IMR-90 (cell line): ENCODE data around the gene ZSCAN5B. TPM values are rescaled to one million over a fixed set of nuclear protein-coding genes. Genes with fewer than 3 reads are reported as not detected.

Experiments used
- ATAC-seq: fragments of 200-7000 bp; cut with Tn5 transposase; 2 replicates; pipeline ENCODE4 v1.9.1; 2020; ENCODE audit warnings: low read depth, mild to moderate bottlenecking, moderate library complexity
- BruUV-seq: library from RNA; stranded (reverse); fragments of 400-500 nt; replicated peaks from 2 replicates; lab custom pipeline; 2021; lab: Mats Ljungman, UMichigan
- CTCF ChIA-PET: fragments of 300-600 bp; formaldehyde crosslinking; extraction: SDS; loops from one replicate; lab custom pipeline; 2021; ENCODE audit warnings: antibody characterized with exemption; lab: Yijun Ruan, JAX
- POLR2A ChIA-PET: fragments of 300-600 bp; sonication (Branson Sonifier 250); formaldehyde crosslinking; loops from one replicate; lab custom pipeline; 2022; ENCODE audit warnings: antibody characterized with exemption; ENCODE audit not compliant: unreplicated experiment; lab: Charles Lee
- DNase-seq: peaks from one replicate; pipeline ENCODE4 v3.0.0; 2013
- H2AFZ ChIP-seq: replicated peaks from 2 replicates; pipeline ENCODE3; 2013; ENCODE audit warnings: low read length, mild to moderate bottlenecking; ENCODE audit not compliant: poor library complexity
- H2AK5ac ChIP-seq: 2 replicates; pipeline ENCODE4 v1.6.1; 2013; ENCODE audit warnings: low read depth, low read length, inconsistent platforms
- H2AK9ac ChIP-seq: replicated peaks from 2 replicates; pipeline ENCODE3; 2013; ENCODE audit warnings: mild to moderate bottlenecking, low read depth, low read length, moderate library complexity; ENCODE audit not compliant: poor library complexity
- H2BK120ac ChIP-seq: 2 replicates; pipeline ENCODE4 v1.6.1; 2013; ENCODE audit warnings: low read depth, low read length, inconsistent platforms
- H2BK15ac ChIP-seq: 3 replicates; pipeline ENCODE4 v1.6.1; 2013; ENCODE audit warnings: low read depth, low read length, inconsistent platforms
- H2BK20ac ChIP-seq: 2 replicates; pipeline ENCODE4 v1.6.1; 2013; ENCODE audit warnings: low read depth, mild to moderate bottlenecking, inconsistent platforms, low read length, moderate library complexity
- H2BK5ac ChIP-seq: 2 replicates; pipeline ENCODE4 v1.6.1; 2013; ENCODE audit warnings: mild to moderate bottlenecking, low read depth, low read length, inconsistent platforms; ENCODE audit not compliant: poor library complexity, severe bottlenecking
- H3K14ac ChIP-seq: replicated peaks from 2 replicates; pipeline ENCODE4 v1.6.1; 2013; ENCODE audit warnings: low read depth, low read length, inconsistent platforms
- H3K18ac ChIP-seq: 2 replicates; pipeline ENCODE4 v1.6.1; 2013; ENCODE audit warnings: low read depth, low read length, control low read depth
- H3K23ac ChIP-seq: 2 replicates; pipeline ENCODE4 v1.6.1; 2013; ENCODE audit warnings: low read depth, low read length, inconsistent platforms
- H3K27ac ChIP-seq: 2 replicates; pipeline ENCODE4 v1.5.1; 2013; ENCODE audit warnings: mild to moderate bottlenecking, control low read depth, low read length; ENCODE audit not compliant: insufficient read depth
- H3K27me3 ChIP-seq: 2 replicates; pipeline ENCODE4 v1.6.1; 2013; ENCODE audit warnings: low read length; ENCODE audit not compliant: control insufficient read depth, insufficient read depth
- H3K36me3 ChIP-seq: 2 replicates; pipeline ENCODE4 v1.6.1; 2013; ENCODE audit warnings: low read length, mixed read lengths; ENCODE audit not compliant: control insufficient read depth, insufficient read depth
- H3K4ac ChIP-seq: 2 replicates; pipeline ENCODE4 v1.6.1; 2013; ENCODE audit warnings: low read depth, low read length, inconsistent platforms
- H3K4me1 ChIP-seq: 2 replicates; pipeline ENCODE4 v1.6.1; 2013; ENCODE audit warnings: low read length, mixed read lengths; ENCODE audit not compliant: control insufficient read depth, insufficient read depth
- H3K4me2 ChIP-seq: 2 replicates; pipeline ENCODE4 v1.6.1; 2013; ENCODE audit warnings: low read depth, mild to moderate bottlenecking, control low read depth, low read length, moderate library complexity
- H3K4me3 ChIP-seq: 2 replicates; pipeline ENCODE4 v1.5.1; 2013; ENCODE audit warnings: low read depth, mild to moderate bottlenecking, control low read depth, low read length, moderate library complexity; ENCODE audit not compliant: insufficient read depth
- H3K56ac ChIP-seq: 2 replicates; pipeline ENCODE4 v1.6.1; 2013; ENCODE audit warnings: low read length, inconsistent platforms; ENCODE audit not compliant: insufficient read depth; ENCODE audit errors: extremely low read depth
- H3K79me1 ChIP-seq, 2 experiments: 2 replicates each; pipeline ENCODE4 v1.6.1; 2013; ENCODE audit warnings: low read length in 2 of 2, inconsistent platforms in 1 of 2, low read depth in 1 of 2
- H3K9ac ChIP-seq: 2 replicates; pipeline ENCODE4 v1.6.1; 2013; ENCODE audit warnings: low read depth, low read length, control low read depth
- H3K9me1 ChIP-seq: 2 replicates; pipeline ENCODE4 v1.6.1; 2013; ENCODE audit warnings: low read length, inconsistent platforms; ENCODE audit not compliant: insufficient read depth
- H3K9me3 ChIP-seq: 2 replicates; pipeline ENCODE4 v1.6.1; 2013; ENCODE audit warnings: low read length; ENCODE audit not compliant: control insufficient read depth, insufficient read depth
- H4K20me1 ChIP-seq: 2 replicates; pipeline ENCODE4 v1.6.1; 2013; ENCODE audit warnings: low read length, inconsistent platforms; ENCODE audit not compliant: insufficient read depth
- H4K5ac ChIP-seq: 2 replicates; pipeline ENCODE4 v1.6.1; 2013; ENCODE audit warnings: mild to moderate bottlenecking, low read depth, low read length, control low read depth
- H4K8ac ChIP-seq, 2 experiments: 2 replicates each; pipeline ENCODE4 v1.6.1; 2013; ENCODE audit warnings: low read depth in 2 of 2, low read length in 2 of 2, control low read depth in 1 of 2, inconsistent platforms in 1 of 2
- H4K91ac ChIP-seq: 2 replicates; pipeline ENCODE4 v1.6.1; 2013; ENCODE audit warnings: low read depth, low read length, inconsistent platforms; ENCODE audit not compliant: insufficient read depth
- ELK1 ChIP-seq: fragments of 150-350 bp; IDR thresholded peaks from 2 replicates; pipeline ENCODE4 v1.6.1; 2016; ENCODE audit warnings: low read depth, mild to moderate bottlenecking, low read length, moderate library complexity, borderline replicate concordance
- MAFK ChIP-seq: IDR thresholded peaks from 2 replicates; pipeline ENCODE4 v1.6.1; 2012; ENCODE audit warnings: low read depth, low read length, improper control_type of control experiment
- RCOR1 ChIP-seq: IDR thresholded peaks from 2 replicates; pipeline ENCODE4 v1.6.1; 2012; ENCODE audit warnings: mild to moderate bottlenecking, low read length, improper control_type of control experiment; ENCODE audit not compliant: insufficient replicate concordance
- USF2 ChIP-seq: fragments of 150-350 bp; IDR thresholded peaks from 2 replicates; pipeline ENCODE4 v1.6.1; 2017; ENCODE audit warnings: mild to moderate bottlenecking, antibody characterized with exemption, low read length, low read depth
- WGBS, 2 experiments: methylation state at CpG; one replicate each; pipeline versions ENCODE4 v1.1.5 to v1.1.7; 2013; ENCODE audit warnings: missing lambda C conversion rate in 2 of 2; ENCODE audit not compliant: insufficient read length in 1 of 2; ENCODE audit errors: extremely low coverage in 2 of 2; 5-methylcytosine and 5-hydroxymethylcytosine counted together
- dilution Hi-C: fragments of 300-500 bp; cut with HindIII; formaldehyde crosslinking; loops from one replicate; pipeline ENCODE4 v1.14.3; 2018; ENCODE audit warnings: low sequenced_read_pairs; ENCODE audit not compliant: unreplicated experiment
- in situ Hi-C: fragments of 300-500 bp; cut with MboI; formaldehyde crosslinking; loops from 3 replicates; pipeline ENCODE4 v1.14.3; 2019; ENCODE audit warnings: low sequenced_read_pairs, inconsistent platforms, mixed read lengths
- intact Hi-C: fragments of 100-400 bp; cut with micrococcal nuclease; formaldehyde crosslinking; loops from 2 replicates; pipeline ENCODE4 v1.10.0; 2022
- polyA plus RNA-seq, 3 experiments: library from polyadenylated mRNA; depleted of rRNA; stranded (reverse); fragments of >200 nt; gene quantifications; 2 replicates each; pipeline ENCODE4 v1.2.3, GENCODE V29; 2012; ENCODE audit warnings: low replicate concordance in 1 of 3
- total RNA-seq: library from RNA; depleted of rRNA; stranded (reverse); fragments of >200 nt; gene quantifications from 2 replicates; pipeline ENCODE4 v1.2.3, GENCODE V29; 2012

Gene ZSCAN5B
- total and polyA plus RNA-seq, 2 of the 4 experiments (the other 2 are of a cell fraction), result not detected

- no peak overlapping the region for H2BK120ac ChIP-seq
- H3K56ac ChIP-seq, result no peak overlapping the region
- no peaks in the 10 kb centered on the region for H3K36me3 ChIP-seq
- WGBS, 2 experiments, result 73% methylated on average over 8 of the region's 14 CpGs; no CpG with 5 or more reads in 1 of the 2 experiments
- intact Hi-C loops, result loop anchor here (10.0 kb wide), 1 partner anchor 145 kb away; the partner anchor contains the start of gene ZSCAN5A
- peaks cover 4% of the 10 kb centered on the region; the same call in 1 of the 2 replicates for H3K27me3 ChIP-seq
- H3K27ac ChIP-seq, result no peak overlapping the region
- H3K9me1 ChIP-seq, result no peaks in the 10 kb centered on the region
- no peak overlapping the region for H2BK15ac ChIP-seq
- H3K79me1 ChIP-seq, result no peaks in the 10 kb centered on the region
- no peak overlapping the region for H4K5ac ChIP-seq
- no peak overlapping the region for H4K8ac ChIP-seq
- H3K9ac ChIP-seq, result no peak overlapping the region
- DNase-seq, result peak; percentile 43
- no peak overlapping the region for H3K23ac ChIP-seq
- no peak overlapping the region for H3K18ac ChIP-seq
- no peak overlapping the region for H3K14ac ChIP-seq
- CTCF ChIA-PET, result no interaction called here
- H4K20me1 ChIP-seq, result no peaks in the 10 kb centered on the region
- POLR2A ChIA-PET, result no interaction called here
- H3K9me3 ChIP-seq, result no peaks in the 10 kb centered on the region
- no peak overlapping the region for H2AFZ ChIP-seq
- no peak overlapping the region for H3K4me2 ChIP-seq
- H4K91ac ChIP-seq, result no peak overlapping the region
- dilution Hi-C loops, result no loop called here
- TF ChIP-seq RCOR1 (no peak), MAFK (peak; percentile 29; the same call in 1 of the 2 replicates), USF2 (peak; percentile 68), ELK1 (no peak)
- H3K4ac ChIP-seq, result no peak overlapping the region
- no peak overlapping the region for H2BK20ac ChIP-seq
- no TSS peak for BruUV-seq
- no peaks in the 10 kb centered on the region for H3K4me1 ChIP-seq
- no peak overlapping the region for H2BK5ac ChIP-seq
- no peak for ATAC-seq
- H2AK9ac ChIP-seq, result no peak overlapping the region
- H2AK5ac ChIP-seq, result no peak overlapping the region
- in situ Hi-C loops, result no loop called here
- no peak overlapping the region for H3K4me3 ChIP-seq
Observed at GRCh38 chr19:56170261-56170660, 27.3 kb downstream of the ZSCAN5B start.
